Measurements from ENCODE around the gene GABARAPL2. TPM values are rescaled to one million over a fixed set of nuclear protein-coding genes. Genes with fewer than 3 reads are reported as not detected.

GABARAPL2 gene
- total and polyA plus RNA-seq, 2 experiments from 2014 or later: 52.7 to 252 TPM

DNA sequence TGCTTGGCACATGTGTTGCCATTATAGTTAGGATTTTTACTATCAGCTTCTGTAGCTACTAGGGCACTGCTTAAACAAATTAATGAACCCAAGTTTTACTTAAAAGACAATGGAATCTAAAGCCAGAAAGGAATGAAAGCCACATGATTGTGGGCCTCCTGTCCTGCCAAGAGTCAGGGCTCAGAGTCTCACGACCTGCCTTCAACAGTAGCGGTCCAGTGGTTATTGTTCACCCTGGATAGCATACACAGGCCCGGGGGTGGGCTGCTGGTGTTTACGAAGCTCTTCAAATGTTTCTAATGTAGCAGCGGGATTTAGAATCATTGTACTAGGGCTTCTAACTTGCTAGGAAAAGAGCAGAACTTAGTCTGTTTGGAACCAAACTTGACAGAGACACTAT is 7.8 kb downstream of the GABARAPL2 start:
- Histone ChIP-seq H3K4me2 (ENCODE audit: unreplicated experiment) (no peak overlapping the region), H3K9me3 (ENCODE audit: low read depth) (no peaks in the 10 kb centered on the region), H3K27me3 (replicated peaks; ENCODE audit: insufficient read depth) (no peaks in the 10 kb centered on the region), H3K9me2 (ENCODE audit: insufficient read depth) (no peaks in the 10 kb centered on the region), H2AFZ (no peak overlapping the region), H3K36me3 (ENCODE audit: low read depth) (peaks cover 64% of the 10 kb centered on the region), H3K27ac (no peak overlapping the region), H3K4me1 (ENCODE audit: insufficient read depth) (no peaks in the 10 kb centered on the region), H3K9ac (no peak overlapping the region), H4K20me1 (ENCODE audit: insufficient read depth) (0 out of 2 replicates have a peak, but pooled peaks cover 4% of the 10 kb centered on the region), H3F3A (ENCODE audit: insufficient read depth) (no peaks in the 10 kb centered on the region), H3K4me3 (no peak overlapping the region), H3K79me2 (ENCODE audit: insufficient read depth) (peaks cover 59% of the 10 kb centered on the region)
- TF ChIP-seq EZH2phosphoT487 (IDR thresholded peaks at IDR 0.05; ENCODE audit: insufficient read depth, low read depth) (no peak), EZH2 (IDR thresholded peaks at IDR 0.05; ENCODE audit: insufficient read depth, poor library complexity, severe bottlenecking) (no peak)
- 59 to 69% methylated on average over 5 of the region's 5 CpGs for WGBS, 2 experiments (ENCODE audit: low coverage in 1 of 2, low lambda C conversion rate in 2 of 2, missing lambda C conversion rate in 2 of 2)
- no peak for DNase-seq
- in situ Hi-C loops (cut with MboI): no loop called here

GRCh38 chr16:75575958-75576357 is 9.8 kb downstream of the GABARAPL2 start:
- H3K9ac ChIP-seq: no peak overlapping the region
- no peaks in the 10 kb centered on the region for H3K9me2 ChIP-seq (ENCODE audit: insufficient read depth)
- H3K27me3 ChIP-seq (replicated peaks; ENCODE audit: insufficient read depth): no peaks in the 10 kb centered on the region
- H4K20me1 ChIP-seq (ENCODE audit: insufficient read depth): 0 out of 2 replicates have a peak, but pooled peaks cover 4% of the 10 kb centered on the region
- H3F3A ChIP-seq (ENCODE audit: insufficient read depth): no peaks in the 10 kb centered on the region
- H3K27ac ChIP-seq: no peak overlapping the region
- peaks cover 41% of the 10 kb centered on the region for H3K79me2 ChIP-seq (ENCODE audit: insufficient read depth)
- no peaks in the 10 kb centered on the region for H3K4me1 ChIP-seq (ENCODE audit: insufficient read depth)
- 51 to 55% methylated on average over 3 of the region's 3 CpGs for WGBS, 2 experiments (ENCODE audit: low coverage in 1 of 2, low lambda C conversion rate in 2 of 2, missing lambda C conversion rate in 2 of 2)
- peaks cover 48% of the 10 kb centered on the region for H3K36me3 ChIP-seq (ENCODE audit: low read depth)
- in situ Hi-C loops (cut with MboI): no loop called here
- no peak overlapping the region for H3K4me3 ChIP-seq
- DNase-seq: no peak
- H3K9me3 ChIP-seq (ENCODE audit: low read depth): no peaks in the 10 kb centered on the region
- H2AFZ ChIP-seq: no peak overlapping the region
- no peak overlapping the region for H3K4me2 ChIP-seq (ENCODE audit: unreplicated experiment)
- TF ChIP-seq EZH2phosphoT487 (IDR thresholded peaks at IDR 0.05; ENCODE audit: insufficient read depth, low read depth) (no peak), EZH2 (IDR thresholded peaks at IDR 0.05; ENCODE audit: insufficient read depth, poor library complexity, severe bottlenecking) (no peak)

GRCh38 chr16:75576384-75576811 is 10.2 kb downstream of the GABARAPL2 start:
- H3K79me2 ChIP-seq (ENCODE audit: insufficient read depth): peaks cover 37% of the 10 kb centered on the region
- TF ChIP-seq EZH2phosphoT487 (IDR thresholded peaks at IDR 0.05; ENCODE audit: insufficient read depth, low read depth) (no peak), EZH2 (IDR thresholded peaks at IDR 0.05; ENCODE audit: insufficient read depth, poor library complexity, severe bottlenecking) (no peak)
- in situ Hi-C loops (cut with MboI): no loop called here

GRCh38 chr16:75578212-75578611 is 12.0 kb downstream of the GABARAPL2 start:
- Histone ChIP-seq H3K27me3 (replicated peaks; ENCODE audit: insufficient read depth) (no peaks in the 10 kb centered on the region), H3K27ac (no peak overlapping the region), H4K20me1 (ENCODE audit: insufficient read depth) (0 out of 2 replicates have a peak, but pooled peaks cover 3% of the 10 kb centered on the region), H3K36me3 (ENCODE audit: low read depth) (peaks cover 32% of the 10 kb centered on the region), H2AFZ (no peak overlapping the region), H3K79me2 (ENCODE audit: insufficient read depth) (peaks cover 21% of the 10 kb centered on the region), H3F3A (ENCODE audit: insufficient read depth) (no peaks in the 10 kb centered on the region), H3K9ac (no peak overlapping the region), H3K9me2 (ENCODE audit: insufficient read depth) (no peaks in the 10 kb centered on the region), H3K4me1 (ENCODE audit: insufficient read depth) (no peaks in the 10 kb centered on the region), H3K4me3 (no peak overlapping the region), H3K9me3 (ENCODE audit: low read depth) (no peaks in the 10 kb centered on the region), H3K4me2 (ENCODE audit: unreplicated experiment) (no peak overlapping the region)
- in situ Hi-C loops (cut with MboI): no loop called here
- no peak for TF ChIP-seq EZH2 (IDR thresholded peaks at IDR 0.05; ENCODE audit: insufficient read depth, poor library complexity, severe bottlenecking)
- no peak for TF ChIP-seq EZH2phosphoT487 (IDR thresholded peaks at IDR 0.05; ENCODE audit: insufficient read depth, low read depth)
- 95 to 98% methylated on average over 7 of the region's 7 CpGs for WGBS, 2 experiments (ENCODE audit: low coverage in 1 of 2, low lambda C conversion rate in 2 of 2, missing lambda C conversion rate in 2 of 2)
- no peak for DNase-seq

More at GRCh38 chr16:75576384-75576811, 10.2 kb downstream of the GABARAPL2 start:
- Histone ChIP-seq H3K4me2 (ENCODE audit: unreplicated experiment) (no peak overlapping the region), H3K27me3 (replicated peaks; ENCODE audit: insufficient read depth) (no peaks in the 10 kb centered on the region), H3K4me1 (ENCODE audit: insufficient read depth) (no peaks in the 10 kb centered on the region), H3K27ac (no peak overlapping the region), H3K9me2 (ENCODE audit: insufficient read depth) (no peaks in the 10 kb centered on the region), H2AFZ (no peak overlapping the region), H3K9me3 (ENCODE audit: low read depth) (no peaks in the 10 kb centered on the region), H4K20me1 (ENCODE audit: insufficient read depth) (0 out of 2 replicates have a peak, but pooled peaks cover 4% of the 10 kb centered on the region), H3K36me3 (ENCODE audit: low read depth) (peaks cover 44% of the 10 kb centered on the region), H3F3A (ENCODE audit: insufficient read depth) (no peaks in the 10 kb centered on the region), H3K4me3 (no peak overlapping the region), H3K9ac (no peak overlapping the region)
- DNase-seq: no peak
- 56% methylated on average over 3 of the region's 3 CpGs for WGBS, 2 experiments (ENCODE audit: low coverage in 1 of 2, low lambda C conversion rate in 2 of 2, missing lambda C conversion rate in 2 of 2)
